Prostate gland (tissue), 2 donors: ENCODE results near the gene ZMIZ1. TPM values are rescaled to one million over a fixed set of nuclear protein-coding genes. Genes with fewer than 3 reads are reported as not detected.

Experiments used
- DNase-seq: peaks from one replicate; pipeline ENCODE4 v3.0.0-alpha.2; 2019; ENCODE audit warnings: low spot score
- H3K27ac ChIP-seq, 2 donors: fragments of 200-600 bp; sonication (generic); 2 replicates each; pipeline ENCODE4 v1.5.1; 2017 to 2019
- H3K27me3 ChIP-seq: fragments of 200-600 bp; sonication (generic); replicated peaks from 2 replicates; pipeline ENCODE4 v1.5.1; 2019; ENCODE audit not compliant: insufficient read depth
- H3K36me3 ChIP-seq, 2 donors: fragments of 200-600 bp; sonication (generic); 1 replicate in 1 of 2; 2 replicates in 1 of 2; pipeline versions ENCODE4 v1.5.1 to v1.8.1; 2017 to 2019
- H3K4me1 ChIP-seq: fragments of 200-600 bp; sonication (generic); replicated peaks from 2 replicates; pipeline ENCODE4 v1.5.1; 2019
- H3K4me3 ChIP-seq, 2 donors: fragments of 200-600 bp; sonication (generic); 2 replicates each; pipeline ENCODE4 v1.5.1; 2017 to 2019
- H3K9me3 ChIP-seq: fragments of 200-600 bp; sonication (generic); 2 replicates; pipeline ENCODE4 v1.5.1; 2017
- POLR2A ChIP-seq: fragments of 450-650 bp; IDR thresholded peaks from one replicate; pipeline ENCODE4 v1.6.1; 2016; ENCODE audit warnings: antibody characterized with exemption, mild to moderate bottlenecking
- POLR2AphosphoS5 ChIP-seq: sonication (generic); formaldehyde crosslinking; IDR thresholded peaks from one replicate; pipeline ENCODE4 v1.6.1; 2017; ENCODE audit warnings: antibody characterized with exemption
- WGBS: methylation state at CpG from one replicate; pipeline ENCODE4 v1.1.5; 2018; 5-methylcytosine and 5-hydroxymethylcytosine counted together
- intact Hi-C: fragments of 100-400 bp; cut with DNase I; formaldehyde crosslinking; loops from one replicate; pipeline ENCODE4 v1.14.2; 2022
- total RNA-seq, 2 donors: library from RNA; depleted of rRNA; stranded (reverse); fragments of >200 nt; gene quantifications; one replicate each; pipeline ENCODE4 v1.1.0, GENCODE V29; 2016
- TF ChIP-seq, protein P1 (sequence below), 4 experiments: fragments of 200-600 bp in 2 of 4; fragments of 450-650 bp in 2 of 4; sonication (generic) in 2 of 4; IDR thresholded peaks; 1 replicate in 3 of 4; 2 replicates in 1 of 4; pipeline ENCODE4 v1.5.1; 2016 to 2019; ENCODE audit warnings: antibody characterized with exemption in 4 of 4, mild to moderate bottlenecking in 2 of 4, moderate library complexity in 2 of 4

ZMIZ1 gene
- total RNA-seq, 2 donors from 2014 or later, result 69.6 to 78.5 TPM

DNA sequence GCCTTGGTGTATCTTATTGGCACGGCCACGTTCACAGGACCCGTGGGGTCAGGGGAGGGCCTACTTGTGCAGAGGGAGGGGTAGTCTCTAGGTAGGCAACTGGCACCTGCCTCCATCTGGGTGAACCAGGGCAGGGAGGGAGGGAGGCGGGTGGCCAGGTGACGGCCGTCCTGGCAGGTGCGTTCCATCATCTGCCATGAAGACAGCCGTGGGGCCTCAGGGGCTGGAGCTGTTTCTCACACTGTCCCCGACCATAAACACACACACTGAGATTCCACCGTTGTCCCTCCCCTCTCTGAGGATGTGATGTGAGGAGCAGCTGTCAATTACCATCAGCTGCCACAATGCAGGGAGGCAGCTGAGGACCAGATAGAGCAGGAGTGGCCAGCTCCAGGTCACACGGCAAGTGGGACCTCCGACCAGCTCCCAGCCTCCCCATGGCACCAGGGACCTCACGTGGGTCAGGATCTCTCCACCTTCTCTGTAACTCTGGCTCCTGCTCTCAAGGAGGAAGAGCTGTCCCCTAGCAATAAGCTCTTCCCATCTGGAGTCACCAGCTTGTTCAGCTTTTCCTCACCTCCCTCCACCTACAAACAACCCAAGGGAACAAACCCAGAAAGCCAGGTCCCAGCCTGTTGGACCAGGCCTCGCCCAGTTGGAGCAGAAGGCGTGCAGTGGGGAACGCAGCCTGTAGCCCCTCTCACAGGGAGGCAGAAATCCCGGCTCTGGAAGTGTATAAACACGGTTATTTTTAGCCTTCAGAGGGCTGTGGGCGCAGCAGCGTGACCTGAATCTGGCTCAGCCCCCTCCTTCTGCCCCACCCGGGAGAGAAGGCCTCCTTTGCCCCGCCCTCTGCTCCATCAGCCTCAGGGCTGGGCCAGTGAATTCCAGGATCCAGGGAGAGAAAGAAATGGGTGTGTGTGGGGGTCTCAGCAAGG is 33.1 kb downstream of the ZMIZ1 start:
- DNase-seq, result peak; percentile 37
- 23% methylated on average over 21 of the region's 22 CpGs for WGBS
- H3K4me1 ChIP-seq, result peaks cover 34% of the 10 kb centered on the region
- intact Hi-C loops, result loop anchor here (5.0 kb wide), 1 partner anchor 35 kb away; no protein-coding TSS in a partner anchor
- TF ChIP-seq POLR2A (no peak), POLR2AphosphoS5 (peak; percentile 35)
- no peaks in the 10 kb centered on the region for H3K36me3 ChIP-seq
- H3K9me3 ChIP-seq, result no peaks in the 10 kb centered on the region
- H3K27ac ChIP-seq, result peak overlapping the region; percentile 48 to 75
- no peak overlapping the region for H3K4me3 ChIP-seq
- no peaks in the 10 kb centered on the region for H3K27me3 ChIP-seq

DNA sequence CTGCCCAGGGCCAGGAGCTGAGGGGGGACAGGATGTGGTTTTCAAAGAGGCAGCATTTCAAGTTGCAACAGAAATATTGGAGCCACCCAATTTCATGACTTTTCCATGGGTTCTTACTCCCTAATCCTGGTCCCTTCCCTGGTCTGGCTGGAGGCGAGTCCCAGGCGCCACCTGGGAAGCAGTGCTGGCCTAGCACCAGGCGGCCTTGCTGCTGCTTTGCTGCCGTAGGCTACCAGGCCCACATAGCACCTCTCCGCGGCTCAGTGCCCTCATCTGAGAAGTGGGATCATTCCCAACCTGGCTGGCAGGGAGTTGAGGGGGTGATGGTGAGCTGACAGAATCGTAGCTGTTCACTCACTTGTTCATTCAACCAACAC is 33.7 kb downstream of the ZMIZ1 start:
- Histone ChIP-seq H3K27ac (peak overlapping the region; percentile 48 to 75), H3K4me3 (no peak overlapping the region), H3K27me3 (no peaks in the 10 kb centered on the region), H3K4me1 (peaks cover 30% of the 10 kb centered on the region), H3K9me3 (no peaks in the 10 kb centered on the region), H3K36me3 (no peaks in the 10 kb centered on the region)
- intact Hi-C loops, result loop anchor here (5.0 kb wide), 1 partner anchor 35 kb away; no protein-coding TSS in a partner anchor
- no peak for DNase-seq
- WGBS, result 56% methylated on average over 7 of the region's 7 CpGs
- TF ChIP-seq POLR2AphosphoS5 (no peak), POLR2A (no peak)
- TF ChIP-seq, protein P1, sequence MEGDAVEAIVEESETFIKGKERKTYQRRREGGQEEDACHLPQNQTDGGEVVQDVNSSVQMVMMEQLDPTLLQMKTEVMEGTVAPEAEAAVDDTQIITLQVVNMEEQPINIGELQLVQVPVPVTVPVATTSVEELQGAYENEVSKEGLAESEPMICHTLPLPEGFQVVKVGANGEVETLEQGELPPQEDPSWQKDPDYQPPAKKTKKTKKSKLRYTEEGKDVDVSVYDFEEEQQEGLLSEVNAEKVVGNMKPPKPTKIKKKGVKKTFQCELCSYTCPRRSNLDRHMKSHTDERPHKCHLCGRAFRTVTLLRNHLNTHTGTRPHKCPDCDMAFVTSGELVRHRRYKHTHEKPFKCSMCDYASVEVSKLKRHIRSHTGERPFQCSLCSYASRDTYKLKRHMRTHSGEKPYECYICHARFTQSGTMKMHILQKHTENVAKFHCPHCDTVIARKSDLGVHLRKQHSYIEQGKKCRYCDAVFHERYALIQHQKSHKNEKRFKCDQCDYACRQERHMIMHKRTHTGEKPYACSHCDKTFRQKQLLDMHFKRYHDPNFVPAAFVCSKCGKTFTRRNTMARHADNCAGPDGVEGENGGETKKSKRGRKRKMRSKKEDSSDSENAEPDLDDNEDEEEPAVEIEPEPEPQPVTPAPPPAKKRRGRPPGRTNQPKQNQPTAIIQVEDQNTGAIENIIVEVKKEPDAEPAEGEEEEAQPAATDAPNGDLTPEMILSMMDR (IDR thresholded peaks at IDR 0.05), result no peak

DNA sequence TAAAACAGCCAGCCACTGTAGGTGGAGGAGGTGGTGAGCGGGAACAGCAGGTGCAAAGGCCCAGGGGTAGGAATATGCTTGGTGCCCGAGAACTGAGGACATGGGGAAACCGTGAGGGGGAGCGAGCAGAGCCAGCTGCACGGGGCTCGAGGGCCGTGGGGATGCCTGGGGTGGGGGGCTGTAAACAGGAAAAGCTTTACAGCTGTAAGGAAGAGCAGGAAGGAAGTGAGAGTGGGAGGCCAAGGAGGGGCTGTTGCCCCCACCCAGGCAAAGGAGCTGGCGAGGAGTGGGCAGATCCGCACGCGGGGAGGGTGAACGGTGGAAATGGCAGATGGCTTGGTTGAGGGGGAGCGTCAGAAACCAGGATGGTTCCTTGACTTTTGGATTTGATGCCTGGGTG is 34.4 kb downstream of the ZMIZ1 start:
- peaks cover 24% of the 10 kb centered on the region for H3K4me1 ChIP-seq
- peak overlapping the region; percentile 48 to 75 for H3K27ac ChIP-seq
- TF ChIP-seq, protein P1 (IDR thresholded peaks at IDR 0.05), result no peak
- TF ChIP-seq POLR2A (no peak), POLR2AphosphoS5 (no peak)
- no peaks in the 10 kb centered on the region for H3K9me3 ChIP-seq
- WGBS, result 82% methylated on average over 13 of the region's 13 CpGs
- no peaks in the 10 kb centered on the region for H3K36me3 ChIP-seq
- no peaks in the 10 kb centered on the region for H3K27me3 ChIP-seq
- DNase-seq, result no peak
- H3K4me3 ChIP-seq, result no peak overlapping the region
- intact Hi-C loops, result loop anchor here (5.0 kb wide), 1 partner anchor 34 kb away; no protein-coding TSS in a partner anchor

DNA sequence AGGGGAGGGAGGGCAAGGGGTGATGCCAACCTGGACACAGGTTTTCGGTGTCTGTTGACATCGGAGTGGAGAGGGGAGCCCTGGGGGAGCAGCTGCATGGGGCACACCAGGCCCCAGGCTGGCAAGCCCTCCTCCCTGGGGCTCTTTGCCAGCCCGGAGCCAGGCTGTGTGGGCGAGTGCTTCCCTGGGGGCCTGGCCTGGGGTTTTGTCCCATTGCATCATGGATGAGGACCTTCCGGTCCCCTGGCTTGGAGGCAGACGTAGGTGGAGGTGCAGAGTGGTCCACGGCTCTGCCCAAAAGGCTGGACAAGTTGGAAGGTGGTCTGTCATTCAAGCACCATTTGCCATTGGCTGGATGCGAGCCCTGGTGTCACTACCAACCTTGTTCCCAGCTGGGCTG is 34.8 kb downstream of the ZMIZ1 start:
- Histone ChIP-seq H3K9me3 (no peaks in the 10 kb centered on the region), H3K4me1 (peaks cover 24% of the 10 kb centered on the region), H3K36me3 (no peaks in the 10 kb centered on the region), H3K27me3 (no peaks in the 10 kb centered on the region), H3K27ac (peak overlapping the region in 1 of 2 donors; percentile 48), H3K4me3 (no peak overlapping the region)
- intact Hi-C loops, result loop anchor here (5.0 kb wide), 1 partner anchor 34 kb away; no protein-coding TSS in a partner anchor
- TF ChIP-seq, protein P1 (IDR thresholded peaks at IDR 0.05), result no peak
- no peak for TF ChIP-seq POLR2A
- no peak for DNase-seq
- 32% methylated on average over 8 of the region's 8 CpGs for WGBS

DNA sequence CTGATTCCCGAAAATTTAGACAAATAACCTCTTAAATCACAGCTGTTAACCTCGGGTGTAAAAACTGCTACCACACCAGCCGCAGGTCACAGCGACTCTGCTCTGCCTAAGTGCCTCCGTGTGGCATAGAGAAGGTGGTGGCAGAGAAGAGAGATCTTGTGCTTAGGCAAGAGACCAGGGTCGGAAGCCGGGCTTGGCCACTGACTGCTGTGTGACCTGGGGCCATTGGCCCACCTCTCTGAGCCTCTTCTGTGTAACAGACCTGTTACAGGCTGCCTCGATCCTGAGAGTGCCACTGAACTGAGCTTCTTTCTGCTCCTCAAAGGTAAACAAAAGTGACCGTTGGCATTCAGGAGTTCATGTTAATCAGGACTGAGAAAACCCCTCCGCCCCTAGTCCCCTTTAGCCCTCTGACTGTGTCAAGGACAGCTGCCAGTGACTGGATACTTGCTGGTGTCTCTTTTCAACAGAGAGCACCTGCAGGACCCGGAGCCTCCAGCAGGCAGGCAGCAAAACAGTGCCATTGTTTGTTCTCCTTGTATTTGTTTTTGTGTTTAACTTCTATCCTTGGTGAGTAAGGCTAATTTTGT is 36.5 kb downstream of the ZMIZ1 start:
- Histone ChIP-seq H3K4me3 (no peak overlapping the region), H3K36me3 (no peaks in the 10 kb centered on the region), H3K4me1 (peaks cover 24% of the 10 kb centered on the region), H3K27me3 (no peaks in the 10 kb centered on the region), H3K27ac (no peak overlapping the region), H3K9me3 (no peaks in the 10 kb centered on the region)
- TF ChIP-seq POLR2AphosphoS5, result no peak
- TF ChIP-seq, protein P1 (IDR thresholded peaks at IDR 0.05), result peak in 1 of 4 experiments; percentile 35
- WGBS, result 44% methylated on average over 11 of the region's 11 CpGs
- intact Hi-C loops, result no loop called here
- DNase-seq, result no peak
